ENCODE measurements around the gene SRMS. TPM values are rescaled to one million over a fixed set of nuclear protein-coding genes. Genes with fewer than 3 reads are reported as not detected.

Gene SRMS
- total RNA-seq, 1 donor from 2014 or later, result not detected

DNA sequence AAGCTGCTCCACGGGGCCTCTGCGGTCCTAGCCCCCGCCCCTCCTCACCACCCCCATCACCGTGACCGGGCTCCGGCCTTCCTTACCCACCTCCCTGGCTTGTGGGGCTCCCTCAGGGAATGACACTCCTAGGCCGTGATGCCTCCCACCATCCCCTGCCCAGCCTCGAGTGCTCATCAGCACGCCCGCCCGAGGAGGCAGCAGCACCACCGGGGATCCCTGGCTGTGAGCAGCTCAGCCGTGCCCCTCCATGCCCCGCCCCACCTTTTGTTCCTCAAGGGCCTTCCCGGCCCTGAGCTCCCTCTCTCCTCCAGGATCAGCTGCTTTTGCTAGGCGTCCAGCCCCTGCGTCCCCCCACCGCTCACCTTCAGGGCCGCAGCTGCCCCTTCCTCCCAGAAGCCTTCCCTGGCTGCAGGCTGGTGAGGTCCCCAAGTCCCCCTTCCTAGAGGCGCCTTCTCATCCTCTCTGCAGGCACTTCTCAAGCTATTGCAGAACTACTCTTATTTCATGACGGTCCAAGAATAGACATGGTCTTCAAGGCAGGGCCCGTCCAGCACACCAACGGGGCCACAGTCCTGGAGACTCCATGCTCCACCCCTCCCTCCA is 9.4 kb upstream of the SRMS start:
- TF ChIP-seq CTCF (IDR thresholded peaks at IDR 0.05), result no peak
- peaks cover 23 to 32% of the 10 kb centered on the region in 2 donors for H3K36me3 ChIP-seq
- H3K9me3 ChIP-seq, result no peaks in the 10 kb centered on the region
- peaks cover 3 to 6% of the 10 kb centered on the region in 2 donors for H3K4me1 ChIP-seq
- H3K4me3 ChIP-seq, result no peak overlapping the region
- no peak overlapping the region for H3K27ac ChIP-seq
- no peak for DNase-seq (ENCODE audit: low spot score in 2 of 2)
- intact Hi-C loops (cut with DNase I), result no loop called here
- H3K27me3 ChIP-seq, result no peaks in the 10 kb centered on the region

DNA sequence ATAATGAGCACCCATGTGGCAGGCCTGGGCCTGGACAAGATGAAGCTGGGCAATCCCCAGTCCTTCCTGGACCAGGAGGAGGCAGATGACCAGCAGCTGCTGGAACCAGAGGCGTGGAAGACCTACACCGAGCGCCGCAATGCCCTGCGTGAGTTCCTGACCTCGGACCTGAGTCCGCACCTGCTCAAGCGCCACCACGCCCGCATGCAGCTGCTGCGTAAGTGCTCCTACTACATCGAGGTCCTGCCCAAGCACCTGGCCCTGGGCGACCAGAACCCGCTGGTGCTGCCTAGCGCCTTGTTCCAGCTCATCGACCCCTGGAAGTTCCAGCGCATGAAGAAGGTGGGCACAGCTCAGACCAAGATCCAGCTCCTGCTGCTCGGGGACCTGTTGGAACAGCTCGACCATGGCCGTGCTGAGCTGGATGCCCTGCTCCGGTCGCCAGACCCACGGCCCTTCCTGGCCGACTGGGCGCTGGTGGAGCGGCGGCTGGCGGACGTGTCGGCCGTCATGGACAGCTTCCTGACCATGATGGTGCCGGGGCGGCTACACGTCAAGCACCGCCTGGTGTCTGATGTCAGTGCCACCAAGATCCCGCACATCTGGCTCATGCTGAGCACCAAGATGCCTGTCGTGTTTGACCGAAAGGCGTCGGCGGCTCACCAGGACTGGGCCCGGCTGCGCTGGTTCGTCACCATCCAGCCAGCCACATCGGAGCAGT is 8.3 kb upstream of the SRMS start:
- Histone ChIP-seq H3K27me3 (no peaks in the 10 kb centered on the region), H3K36me3 (peaks cover 11 to 20% of the 10 kb centered on the region in 2 donors), H3K27ac (no peak overlapping the region), H3K9me3 (no peaks in the 10 kb centered on the region), H3K4me3 (no peak overlapping the region), H3K4me1 (peaks cover 3 to 6% of the 10 kb centered on the region in 2 donors)
- no peak for TF ChIP-seq CTCF (IDR thresholded peaks at IDR 0.05)
- no peak for DNase-seq (ENCODE audit: low spot score in 2 of 2)
- intact Hi-C loops (cut with DNase I), result no loop called here

DNA sequence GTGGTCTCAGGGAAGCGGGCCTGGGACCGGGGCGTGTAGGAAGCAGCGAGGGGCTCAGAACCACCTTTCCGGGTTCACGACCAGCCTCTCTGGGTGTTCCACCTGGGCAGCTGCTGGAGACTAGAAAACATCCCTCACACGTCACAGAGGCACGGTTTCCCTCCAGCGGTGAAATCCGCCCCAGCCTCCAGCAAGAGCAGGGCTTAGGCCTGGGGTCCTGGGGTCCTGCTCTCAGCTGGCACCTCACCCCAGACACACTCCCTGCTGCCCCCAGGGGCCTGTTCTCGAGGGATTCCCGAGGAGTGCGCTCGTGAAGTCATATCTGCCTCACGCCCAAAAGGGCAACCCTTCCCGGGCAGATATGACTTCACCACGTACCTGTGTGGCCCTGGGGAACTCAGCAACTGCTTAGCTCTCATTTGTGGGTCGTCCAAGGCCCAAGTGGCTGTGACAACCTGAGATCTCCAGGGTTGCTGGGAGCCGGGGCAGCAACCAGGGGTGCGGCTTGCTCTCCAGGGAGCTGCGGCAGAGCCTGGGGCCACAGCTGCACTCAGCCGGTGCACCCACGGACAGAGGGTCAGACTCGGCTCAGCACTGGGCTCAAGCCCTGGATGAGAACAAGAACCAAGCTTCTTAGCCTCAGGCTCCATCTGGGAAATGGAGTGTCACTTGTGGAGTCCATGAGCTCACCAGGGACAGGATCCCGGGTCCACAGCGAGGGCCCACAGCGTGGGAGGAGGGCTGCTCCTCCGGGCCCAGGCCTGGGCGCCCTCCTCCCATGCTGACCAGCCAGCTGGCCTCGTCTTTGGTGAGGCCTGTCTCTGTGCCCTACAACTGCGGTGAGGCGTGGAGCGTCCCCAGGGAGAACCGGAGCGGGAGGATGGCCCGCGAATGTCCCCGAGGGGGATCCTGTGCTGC is 7.1 kb upstream of the SRMS start:
- intact Hi-C loops (cut with DNase I), result no loop called here
- Histone ChIP-seq H3K4me1 (peaks cover 3 to 6% of the 10 kb centered on the region in 2 donors), H3K36me3 (peaks cover 0 to 9% of the 10 kb centered on the region in 2 donors), H3K27ac (no peak overlapping the region), H3K9me3 (no peaks in the 10 kb centered on the region), H3K4me3 (peak overlapping the region in 1 of 2 donors; percentile 71), H3K27me3 (no peaks in the 10 kb centered on the region)
- no peak for DNase-seq (ENCODE audit: low spot score in 2 of 2)
- TF ChIP-seq CTCF (IDR thresholded peaks at IDR 0.05), result no peak

DNA sequence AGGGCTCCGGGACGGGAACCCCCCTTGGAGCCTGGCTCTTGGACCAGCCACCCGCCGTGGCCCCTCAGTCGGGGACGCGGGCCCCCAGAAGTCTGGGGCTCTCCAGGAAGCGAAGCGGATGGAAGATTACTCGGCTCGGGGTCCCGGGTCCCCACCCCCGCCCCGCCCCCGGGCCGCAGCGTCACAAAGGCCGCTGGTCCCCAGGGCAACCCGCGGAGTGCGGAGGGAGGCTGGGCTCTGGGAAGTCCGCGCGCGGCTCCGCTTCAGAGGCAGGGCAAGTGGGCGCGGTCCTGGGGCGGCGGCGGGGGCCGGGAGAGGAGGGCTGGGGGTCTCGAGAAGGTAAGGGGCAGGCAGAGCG is 6.4 kb upstream of the SRMS start, which contains the start of gene FNDC11:
Gene FNDC11, plus strand, starts transcription at position 227 of the 358 bp plus-strand sequence. CDS start 1,505 bp downstream, outside the sequence.
- H3K4me3 ChIP-seq, result peak within 1 kb of the TSS; percentile 42 to 71
- H3K36me3 ChIP-seq, result peaks cover 0 to 6% of the 10 kb centered on the region in 2 donors
- no peaks in the 10 kb centered on the region for H3K9me3 ChIP-seq
- peaks cover 3 to 6% of the 10 kb centered on the region in 2 donors for H3K4me1 ChIP-seq
- intact Hi-C loops (cut with DNase I), result no loop called here
- TF ChIP-seq CTCF (IDR thresholded peaks at IDR 0.05), result no peak
- no peak for DNase-seq (ENCODE audit: low spot score in 2 of 2)
- no peak within 1 kb of the TSS for H3K27ac ChIP-seq
- no peaks in the 10 kb centered on the region for H3K27me3 ChIP-seq

GRCh38 chr20:63553251-63553932 is 5.8 kb upstream of the SRMS start:
- intact Hi-C loops (cut with DNase I), result no loop called here
- Histone ChIP-seq H3K27me3 (no peaks in the 10 kb centered on the region), H3K27ac (no peak overlapping the region), H3K9me3 (no peaks in the 10 kb centered on the region), H3K4me3 (peak overlapping the region; percentile 42 to 71), H3K36me3 (peaks cover 0 to under 1% of the 10 kb centered on the region in 2 donors), H3K4me1 (peaks cover 3 to 6% of the 10 kb centered on the region in 2 donors)
- no peak for TF ChIP-seq CTCF (IDR thresholded peaks at IDR 0.05)
- peak in 1 of 2 donors; percentile 79 for DNase-seq (ENCODE audit: low spot score in 2 of 2)

Measured in ascending aorta (tissue), 2 donors.